ENCODE measurements around the gene IFI35. TPM values are rescaled to one million over a fixed set of nuclear protein-coding genes. Genes with fewer than 3 reads are reported as not detected.

The IFI35 gene
- polyA plus RNA-seq, 1 of the 3 experiments (the other 2 are of a cell fraction) = 17.6 TPM

GRCh38 chr17:43020789-43021740 is 14.5 kb downstream of the IFI35 start:
- Histone ChIP-seq H3K4me2 (peak overlapping the region; percentile 98), H3K27me3 (ENCODE audit: insufficient read depth) (no peaks in the 10 kb centered on the region), H3K9me2 (no peaks in the 10 kb centered on the region), H3K79me2 (ENCODE audit: insufficient read depth) (peaks cover 31% of the 10 kb centered on the region), H3K27ac (ENCODE audit: low read depth in 2 of 2, low read length in 1 of 2) (peak overlapping the region; percentile 68 to 80; a peak in 3 of 4 replicates), H4K20me1 (ENCODE audit: insufficient read depth) (0 out of 2 replicates have a peak, but pooled peaks cover 6% of the 10 kb centered on the region), H3K4me1 (ENCODE audit: control insufficient read depth in 1 of 2, insufficient read depth in 2 of 2, low read depth in 1 of 2, low read length in 1 of 2) (peaks cover 0 to 31% of the 10 kb centered on the region in 2 experiments; a peak in 2 of 4 replicates), H3K9ac (peak overlapping the region; percentile 82), H2AFZ (ENCODE audit: low read depth) (peak overlapping the region; percentile 94), H3K36me3 (replicated peaks in 1 of 2; ENCODE audit: control insufficient read depth in 1 of 2, insufficient read depth in 2 of 2, low read length in 1 of 2) (peaks cover 15 to 19% of the 10 kb centered on the region in 2 experiments), H3K4me3 (ENCODE audit: low read depth in 2 of 2, low read length in 1 of 2) (peak overlapping the region; percentile 96 to 99), H3F3A (replicated peaks; ENCODE audit: insufficient read depth) (peaks cover 6% of the 10 kb centered on the region), H3K9me3 (no peaks in the 10 kb centered on the region)
- TF ChIP-seq FOSL2 (IDR thresholded peaks at IDR 0.05; ENCODE audit: borderline replicate concordance, low read depth) (peak; percentile 51; the same call in 1 of the 2 replicates), NFIC (IDR thresholded peaks at IDR 0.05; ENCODE audit: borderline replicate concordance) (no peak), GATA2 (CRISPR knock-in tag; IDR thresholded peaks at IDR 0.05) (no peak), PBX3 (IDR thresholded peaks at IDR 0.05) (no peak), TAF1 (IDR thresholded peaks at IDR 0.05; ENCODE audit: borderline replicate concordance, low read depth, low read length) (0 out of 2 replicates have a peak, but pooled peaks have one; percentile 26), USF1 (IDR thresholded peaks at IDR 0.05; ENCODE audit: borderline replicate concordance, low read depth) (peak; percentile 67; the same call in 1 of the 2 replicates), RXRA (IDR thresholded peaks at IDR 0.05; ENCODE audit: borderline replicate concordance, low read depth) (peak; percentile 34; the same call in 1 of the 2 replicates), NRF1 (IDR thresholded peaks at IDR 0.05; ENCODE audit: low read depth, low read length) (peak; percentile 58)
- WGBS (ENCODE audit: low lambda C conversion rate) = 46% methylated on average over 20 of the region's 40 CpGs
- CTCF ChIA-PET = interaction anchor here (3.1 kb wide), 1 partner anchor 23 kb away, joined by 11 read pairs; the partner anchor contains the start of gene RPL27
- POLR2A ChIA-PET = interaction anchor here (1.4 to 2.5 kb wide), 2 partner anchors 23 to 340 kb away, joined by 6 to 15 read pairs; partner anchors contain the start of gene RPL27
- DNase-seq = peak; percentile 86

- CTCF ChIA-PET = interaction anchor here (1.0 to 3.1 kb wide), 2 partner anchors 24 to 462 kb away, joined by 3 to 11 read pairs; partner anchors contain the start of genes DHX8 and RPL27
- peak within 1 kb of the TSS; percentile 96 to 99 for H3K4me3 ChIP-seq (ENCODE audit: low read depth in 2 of 2, low read length in 1 of 2)
- peaks cover 0 to 31% of the 10 kb centered on the region in 2 experiments; a peak in 2 of 4 replicates for H3K4me1 ChIP-seq (ENCODE audit: control insufficient read depth in 1 of 2, insufficient read depth in 2 of 2, low read depth in 1 of 2, low read length in 1 of 2)
- H3K4me2 ChIP-seq = peak within 1 kb of the TSS; percentile 98
- peaks cover 11 to 12% of the 10 kb centered on the region in 2 experiments for H3K36me3 ChIP-seq (replicated peaks in 1 of 2; ENCODE audit: control insufficient read depth in 1 of 2, insufficient read depth in 2 of 2, low read length in 1 of 2)
- DNase-seq = peak; percentile 89
- peak within 1 kb of the TSS; percentile 68 to 80; a peak in 3 of 4 replicates for H3K27ac ChIP-seq (ENCODE audit: low read depth in 2 of 2, low read length in 1 of 2)
- peak within 1 kb of the TSS; percentile 94 for H2AFZ ChIP-seq (ENCODE audit: low read depth)
- peak within 1 kb of the TSS; percentile 82 for H3K9ac ChIP-seq
- H3F3A ChIP-seq (replicated peaks; ENCODE audit: insufficient read depth) = peaks cover 6% of the 10 kb centered on the region
- H3K9me2 ChIP-seq = no peaks in the 10 kb centered on the region
- H3K79me2 ChIP-seq (ENCODE audit: insufficient read depth) = peaks cover 31% of the 10 kb centered on the region
- no peaks in the 10 kb centered on the region for H3K9me3 ChIP-seq
- under 1% methylated on average over 52 of the region's 80 CpGs for WGBS (ENCODE audit: low lambda C conversion rate)
- POLR2A ChIA-PET = interaction anchor here (1.1 to 2.5 kb wide), 3 partner anchors 24 to 339 kb away, joined by 6 to 15 read pairs (median 7); partner anchors contain the start of gene RPL27
- H3K27me3 ChIP-seq (ENCODE audit: insufficient read depth) = no peaks in the 10 kb centered on the region
- H4K20me1 ChIP-seq (ENCODE audit: insufficient read depth) = 0 out of 2 replicates have a peak, but pooled peaks cover 6% of the 10 kb centered on the region
- TF ChIP-seq USF1 (IDR thresholded peaks at IDR 0.05; ENCODE audit: borderline replicate concordance, low read depth) = no peak
- TF ChIP-seq CHD2 (IDR thresholded peaks at IDR 0.05; ENCODE audit: low read length, partially characterized antibody) = peak; percentile 15
- no peak for TF ChIP-seq EZH2phosphoT487 (IDR thresholded peaks at IDR 0.05; ENCODE audit: borderline replicate concordance, low read depth)
- no peak for TF ChIP-seq FOXM1 (IDR thresholded peaks at IDR 0.05; ENCODE audit: low read depth)
- peak; percentile 54 for TF ChIP-seq MAX (IDR thresholded peaks at IDR 0.05; ENCODE audit: low read depth)
- TF ChIP-seq RFX5 (IDR thresholded peaks at IDR 0.05; ENCODE audit: low read length) = no peak
- TF ChIP-seq FOSL2 (IDR thresholded peaks at IDR 0.05; ENCODE audit: borderline replicate concordance, low read depth) = no peak
- TF ChIP-seq NRF1 (IDR thresholded peaks at IDR 0.05; ENCODE audit: low read depth, low read length) = peak; percentile 17; the same call in 1 of the 2 replicates
- no peak for TF ChIP-seq GABPA (IDR thresholded peaks at IDR 0.05; ENCODE audit: low read depth)
- no peak for TF ChIP-seq TEAD4 (IDR thresholded peaks at IDR 0.05; ENCODE audit: borderline replicate concordance, insufficient read depth)
- no peak for TF ChIP-seq TAF1 (IDR thresholded peaks at IDR 0.05; ENCODE audit: borderline replicate concordance, low read depth, low read length)
- TF ChIP-seq GATA2 (CRISPR knock-in tag; IDR thresholded peaks at IDR 0.05) = no peak
- no peak for TF ChIP-seq PBX3 (IDR thresholded peaks at IDR 0.05)
- TF ChIP-seq MXI1 (IDR thresholded peaks at IDR 0.05; ENCODE audit: low read depth, low read length) = peak; percentile 79
Observed at GRCh38 chr17:43021741-43022512, 15.3 kb downstream of the IFI35 start, which contains the start of gene VAT1. TSS of gene VAT1 (minus strand) at chr17:43022385. CDS start at chr17:43022322, 63 bp downstream.

Data from SK-N-SH (cell line).